HG03354 (cell line): ENCODE data around the gene TBXA2R.

Experiments used
- ATAC-seq: cut with Tn5 transposase; IDR thresholded peaks from one replicate; pipeline ENCODE4 v1.9.1; 2021; ENCODE audit warnings: mild to moderate bottlenecking; ENCODE audit not compliant: unreplicated experiment, poor library complexity, severe bottlenecking

The TBXA2R gene

DNA sequence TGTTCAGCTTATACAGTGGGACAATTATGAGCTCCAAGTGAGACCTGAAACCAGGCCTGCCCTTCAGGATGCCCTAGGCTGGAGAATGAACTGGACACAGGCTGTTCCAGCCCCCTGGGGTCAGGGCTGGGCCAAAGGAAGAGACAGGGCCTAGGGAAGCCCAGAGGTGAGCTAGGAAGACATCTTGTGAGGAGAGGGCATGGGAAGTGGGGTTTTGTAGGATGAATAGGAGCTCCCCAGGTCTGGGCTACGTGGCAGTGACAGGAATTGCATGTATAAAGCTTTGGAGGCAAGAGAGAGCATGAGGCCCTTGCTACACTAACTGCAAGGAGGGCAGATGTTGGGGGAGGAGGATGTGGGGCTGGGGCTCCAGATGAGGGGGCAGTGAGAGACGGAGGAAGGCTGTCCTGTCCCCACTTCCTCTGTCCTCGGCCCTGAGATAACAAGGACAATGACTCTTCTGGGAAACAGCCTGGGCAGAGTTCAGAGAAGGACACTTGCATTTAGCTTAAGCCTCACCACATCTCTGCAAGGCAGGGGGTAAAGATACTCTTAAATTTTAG lies 1.5 kb upstream of the TBXA2R start:
- ATAC-seq, result no peak

DNA sequence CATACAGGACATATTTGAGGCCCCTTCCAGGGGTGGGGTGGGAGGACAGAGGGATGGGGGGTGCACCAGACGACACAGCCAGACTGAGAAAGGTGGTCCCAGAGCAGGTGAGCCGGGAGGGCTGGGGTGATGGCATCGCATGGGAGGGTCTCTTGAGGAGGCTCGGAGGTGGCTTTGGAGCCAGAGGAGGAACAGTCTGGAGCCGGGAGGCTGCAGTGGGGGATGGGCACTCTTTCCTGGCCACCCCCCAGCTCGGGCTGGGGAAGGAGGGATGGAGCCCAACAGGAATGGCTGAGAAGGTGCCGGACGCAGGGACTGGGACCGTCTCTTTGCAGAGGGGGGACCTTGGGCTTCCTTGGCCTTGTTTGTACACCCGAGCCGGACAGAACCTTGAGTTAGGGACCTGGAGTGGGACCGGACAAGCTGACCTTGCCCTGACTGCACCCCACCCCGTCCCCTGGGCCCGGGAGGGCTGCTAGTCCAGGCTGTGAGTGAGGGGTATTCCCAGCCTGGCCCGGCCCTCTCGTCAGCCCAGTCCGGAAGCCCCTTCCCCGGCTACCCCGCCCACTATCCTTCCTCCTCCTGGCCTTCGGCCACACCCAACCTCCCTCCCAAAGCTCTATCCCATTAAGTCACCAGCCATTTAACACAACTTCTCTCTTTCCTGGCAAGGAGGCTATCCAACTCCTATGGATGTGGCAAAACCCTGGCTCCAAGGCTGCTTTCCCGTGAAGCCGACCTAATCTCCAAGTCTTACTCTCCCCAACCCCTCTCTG lies 816 bp upstream of the TBXA2R start:
- ATAC-seq, result no peak

DNA sequence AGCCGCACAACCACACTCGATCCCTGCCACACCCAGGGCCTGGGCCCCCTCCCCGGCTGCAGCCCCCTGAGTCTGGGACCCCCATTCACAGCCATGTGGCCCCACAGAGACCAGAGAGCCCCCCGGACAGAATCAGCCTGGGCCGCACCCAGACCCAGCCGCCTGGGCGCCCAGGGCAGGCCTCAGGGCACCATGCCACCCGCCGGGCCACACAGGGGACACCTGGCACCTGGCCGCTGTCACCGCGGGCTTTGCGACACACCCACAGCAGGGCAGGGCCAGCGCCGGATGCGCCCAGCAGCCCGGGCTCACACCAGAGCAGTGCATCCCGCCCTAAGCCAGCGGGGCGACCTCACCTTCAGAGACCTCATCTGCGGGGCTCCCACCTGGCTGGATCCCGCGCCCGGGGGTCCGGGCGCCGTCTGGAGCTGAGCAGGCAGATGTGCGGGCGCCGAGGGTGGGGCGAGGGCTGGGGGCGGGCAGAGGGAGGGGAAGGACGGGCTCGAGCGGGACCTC lies 443 bp downstream of the TBXA2R start:
- ATAC-seq, result no peak

DNA sequence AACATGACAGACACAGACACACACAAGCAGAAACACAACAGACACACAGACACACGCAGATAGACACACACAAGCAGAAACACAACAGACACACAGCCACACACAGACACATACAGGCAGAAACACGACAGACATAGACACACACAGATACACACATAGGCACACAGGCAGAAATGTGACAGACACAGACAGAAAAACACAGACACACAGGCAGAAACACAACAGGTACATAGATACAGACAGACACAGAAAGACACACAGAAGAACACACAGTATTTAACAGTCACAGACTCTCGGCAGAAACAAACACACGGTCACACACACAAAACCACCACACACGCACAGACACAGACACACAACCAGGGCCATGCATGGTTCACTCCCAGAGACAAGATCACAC lies 905 bp downstream of the TBXA2R start:
- ATAC-seq, result no peak

DNA sequence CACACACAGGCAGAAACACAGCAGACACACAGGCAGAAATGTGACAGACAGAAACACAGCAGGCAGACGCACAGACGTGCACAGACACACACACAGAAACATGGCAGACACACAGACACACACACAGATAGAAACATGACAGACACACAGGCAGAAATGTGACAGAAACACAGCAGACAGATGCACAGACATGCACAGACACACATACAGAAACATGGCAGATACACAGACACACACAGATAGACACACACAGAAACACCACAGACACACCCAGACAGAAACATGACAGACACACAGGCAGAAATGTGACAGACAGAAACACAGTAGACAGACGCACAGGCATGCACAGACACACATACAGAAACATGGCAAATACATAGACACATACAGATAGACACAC lies 1.3 kb downstream of the TBXA2R start:
- no peak for ATAC-seq

DNA sequence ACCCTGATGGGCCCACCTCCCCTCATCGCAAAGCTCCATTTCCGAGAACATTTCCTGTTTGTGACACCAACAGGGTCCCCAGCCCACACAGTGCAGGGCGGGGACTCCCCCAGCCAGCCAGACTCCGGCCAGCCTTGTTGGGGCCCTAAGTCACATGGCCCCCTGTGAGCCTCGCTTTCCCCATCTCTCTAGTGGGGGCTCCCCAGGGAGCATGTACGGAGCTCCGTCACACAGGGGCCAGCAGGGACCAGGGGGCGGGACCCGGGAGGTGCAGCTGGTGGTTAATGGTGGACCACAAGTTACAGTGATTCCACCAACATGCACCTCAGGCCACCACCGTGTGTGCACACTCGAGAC lies 1.7 kb downstream of the TBXA2R start:
- ATAC-seq, result no peak

DNA sequence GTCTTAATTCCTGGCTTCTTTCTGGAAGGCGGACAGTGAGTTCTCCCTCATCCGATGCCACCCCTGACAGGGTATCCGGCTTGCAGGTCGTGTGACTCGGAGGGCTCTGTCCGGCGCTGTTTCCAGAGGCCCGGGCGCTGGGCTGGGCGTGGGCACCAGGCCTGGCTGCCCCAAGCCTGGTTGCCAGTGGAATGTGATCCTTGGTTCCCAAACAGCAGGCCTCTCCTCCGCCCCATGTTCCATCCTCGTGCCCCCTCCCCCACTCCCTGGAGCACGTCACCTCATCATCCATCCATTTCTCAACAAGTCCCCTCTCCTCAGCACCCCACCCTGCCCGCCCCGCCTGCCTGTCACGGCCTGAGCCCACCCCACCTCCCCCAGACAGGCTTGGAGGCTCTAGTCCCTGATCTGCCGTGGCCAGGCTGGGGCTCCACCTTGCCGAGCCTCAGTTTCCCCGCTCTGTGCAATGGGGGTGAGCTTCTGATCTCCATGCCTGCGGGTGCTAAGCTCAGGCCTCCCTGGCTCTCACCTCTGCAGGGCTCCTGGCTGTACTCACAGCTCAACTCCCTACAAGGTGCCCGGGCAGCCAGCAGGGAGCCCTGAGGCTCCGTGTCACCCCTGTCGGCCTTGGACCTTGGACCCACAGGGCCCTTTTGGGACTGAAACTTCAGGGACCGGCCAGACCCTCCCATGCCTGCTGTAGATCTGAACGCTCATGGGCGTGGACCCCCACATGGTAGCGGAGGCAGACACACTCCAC lies 2.3 kb downstream of the TBXA2R start:
- no peak for ATAC-seq

DNA sequence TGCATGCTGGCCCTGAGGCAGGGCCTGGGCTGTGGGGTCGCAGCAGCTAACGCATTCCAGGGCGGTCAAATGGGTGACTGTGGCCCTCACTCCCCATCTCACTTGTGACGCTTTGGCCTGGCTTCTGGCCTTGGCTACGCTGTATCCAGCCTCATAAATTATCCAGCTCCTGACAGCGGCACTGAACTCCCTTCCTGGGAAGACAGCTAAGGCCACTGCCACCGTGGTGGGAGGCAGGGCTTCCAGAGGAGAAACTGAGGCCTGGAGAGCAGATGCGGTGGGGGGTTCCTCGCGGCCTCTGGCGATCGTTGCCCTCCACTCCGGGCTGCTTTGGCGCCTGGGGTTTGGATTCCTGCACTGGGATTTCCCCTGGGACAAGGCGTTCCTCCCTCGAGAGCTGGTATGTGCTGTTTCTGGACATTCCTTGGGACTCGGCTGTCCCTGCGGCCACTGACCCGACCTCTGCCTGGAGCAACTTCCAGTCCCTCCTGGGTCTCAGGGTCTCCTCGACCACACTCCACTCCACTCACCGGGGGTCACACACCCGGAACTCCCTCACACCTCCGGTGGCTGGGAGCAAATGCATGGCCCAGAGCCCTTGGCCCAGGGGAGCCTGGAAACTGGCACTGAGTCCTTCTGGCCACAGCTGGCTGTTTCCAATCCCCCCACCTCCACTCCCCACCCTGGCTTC lies 3.4 kb downstream of the TBXA2R start:
- no peak for ATAC-seq

DNA sequence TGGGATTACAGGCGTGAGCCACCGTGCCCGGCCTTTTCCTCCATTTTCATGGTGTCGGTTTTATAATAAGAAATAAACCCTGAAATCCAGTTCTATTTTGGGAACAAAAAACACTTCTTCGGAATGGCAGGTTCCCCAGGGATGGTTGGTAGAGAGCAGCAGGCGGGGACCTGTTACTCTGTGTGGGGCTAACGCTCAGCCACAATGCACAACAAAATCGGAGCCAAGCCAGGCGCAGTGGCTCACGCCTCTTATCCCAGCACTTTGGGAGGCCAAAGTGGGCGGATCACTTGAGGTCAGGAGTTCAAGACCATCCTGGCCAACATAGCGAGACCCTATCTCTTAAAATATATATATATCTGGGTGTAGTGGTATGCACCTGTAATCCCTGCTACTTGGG lies 5.7 kb downstream of the TBXA2R start:
- ATAC-seq, result no peak

DNA sequence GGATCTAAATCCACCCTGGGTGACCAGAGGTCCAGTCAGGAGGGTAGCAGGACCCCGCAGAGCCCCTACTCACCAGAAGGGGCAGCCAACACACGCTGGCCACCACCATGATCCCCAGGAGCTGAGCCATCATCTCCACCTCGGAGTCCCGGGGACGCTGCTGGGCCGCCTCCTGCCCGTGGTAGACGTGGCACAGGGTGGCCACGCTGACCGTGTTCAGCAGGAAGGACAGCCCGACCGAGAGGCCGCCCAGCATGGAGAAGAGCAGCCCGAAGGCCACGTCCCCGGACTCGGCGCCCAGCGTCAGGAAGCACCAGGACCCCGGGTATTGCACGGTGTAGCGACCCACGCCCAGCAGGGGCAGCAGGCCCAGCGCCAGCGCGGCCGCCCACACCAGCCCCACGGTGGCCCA lies 6.9 kb downstream of the TBXA2R start:
- no peak for ATAC-seq

DNA sequence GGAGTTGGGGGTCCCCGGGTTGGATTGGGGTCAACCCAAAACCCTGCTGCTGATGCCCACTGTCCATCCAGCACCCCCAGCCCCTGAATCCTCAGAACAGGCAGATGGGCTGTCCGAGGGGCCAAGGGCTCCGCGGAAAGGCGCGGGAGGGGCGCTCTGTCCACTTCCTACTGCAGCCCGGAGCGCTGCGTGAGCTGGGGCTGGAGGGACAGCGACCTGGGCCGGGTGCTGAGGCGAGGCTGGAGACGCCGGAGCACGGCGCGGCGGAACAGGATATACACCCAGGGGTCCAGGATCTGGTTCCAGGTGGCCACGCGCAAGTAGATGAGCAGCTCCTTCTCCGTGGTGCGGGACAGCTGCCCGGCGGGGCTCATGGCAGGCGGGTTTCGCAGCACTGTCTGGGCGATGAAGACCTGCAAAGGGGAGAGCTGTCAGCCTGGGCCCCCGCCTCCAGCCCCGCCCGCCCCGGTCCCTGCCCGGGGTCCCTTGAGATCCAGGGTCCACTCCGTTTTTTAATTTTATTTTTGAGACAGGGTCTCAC lies 11.1 kb downstream of the TBXA2R start:
- no peak for ATAC-seq

DNA sequence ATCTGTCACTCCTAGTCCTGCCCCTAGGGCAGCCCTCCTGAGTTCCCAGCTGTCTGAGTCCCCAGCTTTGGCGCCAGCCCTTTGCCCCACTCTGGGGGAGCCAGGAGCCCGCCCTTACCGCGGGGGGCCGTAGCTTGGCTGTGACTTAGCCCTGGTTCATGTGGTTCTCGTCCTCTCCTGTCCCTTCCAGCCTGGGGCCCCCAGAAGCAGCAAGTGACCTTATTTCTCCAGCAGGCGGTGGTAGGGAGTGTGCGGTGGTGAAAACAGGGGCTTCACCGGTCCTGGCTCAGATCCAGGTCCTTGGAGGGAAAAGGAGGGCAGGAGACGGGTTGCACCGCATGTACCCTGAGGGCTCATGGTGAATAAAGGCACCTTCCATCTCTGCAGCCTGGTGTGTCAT lies 13.5 kb downstream of the TBXA2R start:
- ATAC-seq, result no peak

DNA sequence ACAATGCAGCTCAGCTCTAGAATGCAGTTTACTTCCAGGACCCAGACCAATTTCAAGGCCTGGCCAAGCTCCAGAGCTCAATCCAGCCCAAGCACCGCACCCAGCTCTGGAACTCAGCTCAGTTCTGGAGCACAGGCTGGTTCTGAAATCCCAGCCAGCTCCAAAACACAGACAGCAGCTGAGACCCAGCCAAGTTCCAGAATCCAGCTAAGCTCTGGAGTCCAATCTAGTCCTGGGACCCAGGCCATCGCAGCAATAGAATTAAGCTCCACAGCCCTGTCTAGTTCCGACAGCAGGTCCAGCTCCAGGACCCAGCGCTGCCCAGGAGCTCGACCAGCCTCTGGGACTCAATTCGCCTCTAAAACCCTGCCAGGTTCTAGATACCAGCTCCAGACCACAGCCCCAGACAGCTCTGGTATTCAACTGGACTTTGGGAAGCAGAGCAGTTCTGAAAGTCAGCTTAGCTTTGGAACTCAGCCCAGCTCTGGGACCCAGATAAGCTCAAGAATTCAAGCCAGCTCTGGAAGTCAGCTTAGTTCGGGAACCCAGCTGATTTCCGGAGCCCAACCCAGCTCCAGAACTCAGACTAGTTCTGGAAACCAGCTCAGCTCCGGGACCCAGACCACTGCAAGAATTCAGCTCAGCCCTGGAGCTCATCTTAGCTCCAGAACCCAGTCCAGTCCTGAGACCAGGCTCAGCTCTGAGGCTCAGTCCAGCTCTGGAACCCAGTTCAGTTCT lies 14.6 kb downstream of the TBXA2R start:
- no peak for ATAC-seq

DNA sequence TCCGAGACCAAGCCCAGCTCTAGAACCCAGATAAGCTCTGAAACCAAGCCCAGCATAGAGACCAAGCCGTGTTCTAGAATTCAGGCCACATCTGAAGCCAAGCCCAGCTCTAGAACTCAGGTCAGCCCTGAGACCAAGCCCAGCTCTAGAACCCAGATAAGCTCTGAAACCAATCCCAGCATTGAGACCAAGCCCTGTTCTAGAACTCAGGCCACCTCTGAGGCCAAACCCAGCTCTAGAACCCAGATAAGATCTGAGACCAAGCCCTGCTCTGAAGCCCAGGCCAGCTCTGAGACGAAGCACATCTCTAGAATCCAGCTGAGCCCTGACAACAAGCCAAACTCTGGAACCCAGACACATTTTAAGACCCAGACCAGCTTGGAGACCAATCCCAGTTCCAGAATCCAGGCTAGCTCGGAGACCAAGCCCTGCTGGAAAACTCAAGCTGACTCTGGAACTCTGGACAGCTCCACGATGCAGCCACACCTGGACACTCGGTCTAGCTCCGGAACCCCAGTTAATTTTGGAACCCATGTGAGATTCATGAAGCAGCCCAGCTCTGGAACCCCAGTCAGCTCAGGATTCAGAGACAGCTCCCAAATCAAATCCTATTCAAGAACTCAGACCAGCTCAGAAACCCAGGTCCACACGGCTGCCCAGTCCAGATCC lies 15.6 kb downstream of the TBXA2R start:
- ATAC-seq, result no peak

DNA sequence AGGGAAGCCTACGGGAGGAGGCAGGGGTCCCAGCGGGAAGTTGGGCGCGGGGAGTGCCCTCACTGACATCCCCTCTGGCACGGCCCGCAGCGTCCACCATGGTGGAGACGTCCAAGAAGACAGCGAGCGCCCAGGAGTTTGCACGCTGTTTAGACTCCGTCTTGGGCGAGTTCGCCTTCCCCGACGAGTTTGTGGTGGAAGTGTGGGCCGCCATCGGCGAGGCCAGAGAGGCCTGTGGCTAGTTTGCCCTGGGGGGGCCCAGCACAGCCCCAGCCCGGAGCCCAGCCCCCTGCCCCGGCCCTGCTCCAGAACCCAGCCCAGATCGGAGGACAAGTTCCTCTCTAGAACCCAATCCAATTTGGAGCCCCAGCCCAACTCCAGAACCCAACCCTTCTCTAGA lies 16.7 kb downstream of the TBXA2R start:
- ATAC-seq, result no peak

DNA sequence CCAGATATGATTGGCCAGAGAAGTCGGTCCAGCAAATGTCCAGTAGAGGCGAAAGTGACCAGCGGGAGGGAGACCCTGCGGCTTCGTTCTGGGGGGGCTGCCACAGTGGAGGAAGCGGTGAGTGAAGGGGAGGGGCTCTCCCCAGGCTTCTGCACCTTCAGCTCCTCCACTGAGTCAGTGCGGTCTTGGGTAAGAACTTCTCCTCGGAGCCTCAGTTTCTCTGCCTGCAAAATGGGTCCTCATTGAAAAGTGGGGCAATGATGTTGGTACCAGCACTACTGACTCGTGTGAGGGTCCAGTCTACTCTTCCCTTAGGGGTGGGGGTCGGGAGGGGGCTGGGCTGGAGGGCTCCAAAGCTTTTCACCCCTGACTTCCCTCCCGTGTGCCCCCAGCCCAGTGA lies 17.2 kb downstream of the TBXA2R start:
- no peak for ATAC-seq

DNA sequence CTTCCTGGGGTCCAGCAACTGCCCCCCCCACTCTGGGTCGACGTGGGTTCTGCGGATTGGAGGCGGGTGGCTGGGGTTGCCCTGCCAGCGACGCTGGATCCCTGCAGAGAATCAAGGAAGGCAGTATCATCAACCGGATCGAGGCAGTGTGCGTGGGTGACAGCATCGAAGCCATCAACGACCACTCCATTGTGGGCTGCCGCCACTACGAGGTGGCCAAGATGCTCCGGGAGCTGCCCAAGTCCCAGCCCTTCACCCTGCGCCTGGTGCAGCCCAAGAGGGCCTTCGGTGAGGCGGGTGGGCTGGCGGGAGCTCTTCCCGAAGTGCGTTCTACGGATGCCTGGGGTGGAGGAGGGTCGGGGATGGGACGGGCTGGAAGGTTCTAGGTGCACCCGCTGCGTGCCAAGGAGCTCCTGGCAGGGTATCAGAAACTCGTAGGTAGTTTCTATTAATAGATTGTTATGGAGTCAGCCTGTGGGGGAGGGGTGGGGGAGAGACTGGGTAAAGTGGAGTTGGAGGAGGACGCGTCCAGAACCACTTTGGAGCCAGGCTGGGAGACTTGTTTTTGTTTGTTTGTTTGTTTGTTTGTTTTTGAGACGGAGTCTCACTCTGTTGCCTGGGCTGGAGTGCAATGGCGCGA lies 19.8 kb downstream of the TBXA2R start:
- no peak for ATAC-seq

DNA sequence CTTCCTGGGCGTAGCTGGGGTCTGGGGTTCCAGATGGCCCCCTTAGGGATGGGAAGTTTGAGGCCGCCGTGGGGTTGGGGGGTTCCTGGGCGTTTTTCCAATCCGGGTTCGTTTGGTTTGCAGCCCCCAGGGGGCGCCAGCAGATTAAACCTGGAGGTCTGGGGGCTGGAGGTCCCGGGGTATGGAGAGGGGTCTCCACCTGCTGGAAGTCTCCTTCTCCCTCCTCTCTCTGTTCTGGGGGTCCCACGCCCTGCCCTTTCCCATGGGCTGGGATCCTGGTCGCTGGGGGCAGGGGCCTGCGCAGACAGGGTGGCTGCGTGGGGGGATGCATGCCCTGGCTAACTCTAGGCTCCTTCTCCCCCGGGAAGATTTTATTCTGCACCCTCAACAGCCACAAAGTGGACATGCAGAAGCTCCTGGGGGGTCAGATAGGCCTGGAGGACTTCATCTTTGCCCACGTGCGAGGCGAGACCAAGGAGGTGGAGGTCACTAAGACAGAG lies 20.5 kb downstream of the TBXA2R start:
- ATAC-seq, result no peak
